HL-60 (cell line): ENCODE results near the gene PPP2R5D.
"Not testable (repeated sequence)": the region's sequence is repeated elsewhere in the genome, so short reads cannot be mapped to it uniquely, and the experiment has no call there.

Experiments used
- DNase-seq, 2 experiments: peaks; one replicate each; pipeline ENCODE4 v3.0.0-alpha.2; 2010 to 2020; ENCODE audit warnings: low read depth in 1 of 2, low spot score in 1 of 2
- H3K27ac ChIP-seq: fragments of 250-450 bp; sonication (Bioruptor Pico); replicated peaks from 2 replicates; pipeline ENCODE4 v1.5.1; 2020; ENCODE audit warnings: mild to moderate bottlenecking, moderate library complexity
- H3K27me3 ChIP-seq: fragments of 250-450 bp; sonication (Bioruptor Pico); 2 replicates; pipeline ENCODE4 v1.5.1; 2021; ENCODE audit warnings: mild to moderate bottlenecking, moderate library complexity; ENCODE audit not compliant: insufficient read depth, poor library complexity, severe bottlenecking
- H3K4me3 ChIP-seq: replicated peaks from 2 replicates; pipeline ENCODE4 v1.5.1; 2011; ENCODE audit warnings: mild to moderate bottlenecking, control low read depth, low read length; ENCODE audit not compliant: insufficient read depth
- GABPA ChIP-seq: IDR thresholded peaks from 2 replicates; pipeline ENCODE4 v1.6.1; 2012; ENCODE audit warnings: low read depth
- POLR2AphosphoS5 ChIP-seq: IDR thresholded peaks from 2 replicates; pipeline ENCODE4 v1.6.1; 2012; ENCODE audit warnings: low read depth
- SPI1 ChIP-seq: IDR thresholded peaks from 2 replicates; pipeline ENCODE4 v1.6.1; 2012; ENCODE audit warnings: low read depth, mild to moderate bottlenecking, borderline replicate concordance
- TF ChIP-seq, protein P1 (sequence below): IDR thresholded peaks from 2 replicates; pipeline ENCODE4 v1.6.1; 2012; ENCODE audit warnings: low read depth; ENCODE audit not compliant: insufficient replicate concordance
- TF ChIP-seq, protein P2 (sequence below): IDR thresholded peaks from one replicate; pipeline ENCODE4 v1.5.1; 2011; ENCODE audit warnings: low read length, control low read depth, inconsistent platforms; ENCODE audit not compliant: insufficient read depth

The PPP2R5D gene

DNA sequence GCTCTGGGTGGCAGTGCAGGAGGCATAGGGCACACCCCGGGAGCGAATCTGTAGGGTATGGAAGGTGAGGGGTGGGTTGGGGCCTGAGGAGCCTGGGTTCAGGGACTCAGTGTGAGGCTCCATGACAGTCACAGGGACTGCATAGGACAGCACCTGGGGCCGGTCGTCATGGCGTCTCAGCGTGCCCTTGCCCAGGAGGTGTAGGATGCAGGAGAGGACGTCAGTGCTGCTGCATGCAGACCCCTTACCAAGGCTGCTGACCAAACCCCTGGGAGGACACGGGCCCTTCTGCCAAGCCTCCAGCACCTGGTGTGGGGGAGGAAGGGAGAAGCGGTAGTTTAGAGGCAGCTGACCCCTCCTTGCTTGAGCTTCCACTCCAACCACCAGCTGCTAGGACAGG is 53.3 kb downstream of the PPP2R5D start:
- Histone ChIP-seq H3K27ac (no peak overlapping the region), H3K4me3 (no peak overlapping the region), H3K27me3 (no peaks in the 10 kb centered on the region)
- TF ChIP-seq POLR2AphosphoS5, result no peak
- TF ChIP-seq, protein P1, sequence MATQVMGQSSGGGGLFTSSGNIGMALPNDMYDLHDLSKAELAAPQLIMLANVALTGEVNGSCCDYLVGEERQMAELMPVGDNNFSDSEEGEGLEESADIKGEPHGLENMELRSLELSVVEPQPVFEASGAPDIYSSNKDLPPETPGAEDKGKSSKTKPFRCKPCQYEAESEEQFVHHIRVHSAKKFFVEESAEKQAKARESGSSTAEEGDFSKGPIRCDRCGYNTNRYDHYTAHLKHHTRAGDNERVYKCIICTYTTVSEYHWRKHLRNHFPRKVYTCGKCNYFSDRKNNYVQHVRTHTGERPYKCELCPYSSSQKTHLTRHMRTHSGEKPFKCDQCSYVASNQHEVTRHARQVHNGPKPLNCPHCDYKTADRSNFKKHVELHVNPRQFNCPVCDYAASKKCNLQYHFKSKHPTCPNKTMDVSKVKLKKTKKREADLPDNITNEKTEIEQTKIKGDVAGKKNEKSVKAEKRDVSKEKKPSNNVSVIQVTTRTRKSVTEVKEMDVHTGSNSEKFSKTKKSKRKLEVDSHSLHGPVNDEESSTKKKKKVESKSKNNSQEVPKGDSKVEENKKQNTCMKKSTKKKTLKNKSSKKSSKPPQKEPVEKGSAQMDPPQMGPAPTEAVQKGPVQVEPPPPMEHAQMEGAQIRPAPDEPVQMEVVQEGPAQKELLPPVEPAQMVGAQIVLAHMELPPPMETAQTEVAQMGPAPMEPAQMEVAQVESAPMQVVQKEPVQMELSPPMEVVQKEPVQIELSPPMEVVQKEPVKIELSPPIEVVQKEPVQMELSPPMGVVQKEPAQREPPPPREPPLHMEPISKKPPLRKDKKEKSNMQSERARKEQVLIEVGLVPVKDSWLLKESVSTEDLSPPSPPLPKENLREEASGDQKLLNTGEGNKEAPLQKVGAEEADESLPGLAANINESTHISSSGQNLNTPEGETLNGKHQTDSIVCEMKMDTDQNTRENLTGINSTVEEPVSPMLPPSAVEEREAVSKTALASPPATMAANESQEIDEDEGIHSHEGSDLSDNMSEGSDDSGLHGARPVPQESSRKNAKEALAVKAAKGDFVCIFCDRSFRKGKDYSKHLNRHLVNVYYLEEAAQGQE, result no peak
- no peak for TF ChIP-seq SPI1
- TF ChIP-seq, protein P2, sequence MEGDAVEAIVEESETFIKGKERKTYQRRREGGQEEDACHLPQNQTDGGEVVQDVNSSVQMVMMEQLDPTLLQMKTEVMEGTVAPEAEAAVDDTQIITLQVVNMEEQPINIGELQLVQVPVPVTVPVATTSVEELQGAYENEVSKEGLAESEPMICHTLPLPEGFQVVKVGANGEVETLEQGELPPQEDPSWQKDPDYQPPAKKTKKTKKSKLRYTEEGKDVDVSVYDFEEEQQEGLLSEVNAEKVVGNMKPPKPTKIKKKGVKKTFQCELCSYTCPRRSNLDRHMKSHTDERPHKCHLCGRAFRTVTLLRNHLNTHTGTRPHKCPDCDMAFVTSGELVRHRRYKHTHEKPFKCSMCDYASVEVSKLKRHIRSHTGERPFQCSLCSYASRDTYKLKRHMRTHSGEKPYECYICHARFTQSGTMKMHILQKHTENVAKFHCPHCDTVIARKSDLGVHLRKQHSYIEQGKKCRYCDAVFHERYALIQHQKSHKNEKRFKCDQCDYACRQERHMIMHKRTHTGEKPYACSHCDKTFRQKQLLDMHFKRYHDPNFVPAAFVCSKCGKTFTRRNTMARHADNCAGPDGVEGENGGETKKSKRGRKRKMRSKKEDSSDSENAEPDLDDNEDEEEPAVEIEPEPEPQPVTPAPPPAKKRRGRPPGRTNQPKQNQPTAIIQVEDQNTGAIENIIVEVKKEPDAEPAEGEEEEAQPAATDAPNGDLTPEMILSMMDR, result no peak
- TF ChIP-seq GABPA, result no peak
- DNase-seq, result no peak

- TF ChIP-seq, protein P2, result no peak
- TF ChIP-seq POLR2AphosphoS5 (no peak), SPI1 (no peak), GABPA (no peak)
- TF ChIP-seq, protein P1, result no peak
- Histone ChIP-seq H3K27ac (no peak overlapping the region), H3K4me3 (no peak overlapping the region), H3K27me3 (no peaks in the 10 kb centered on the region)
- no peak for DNase-seq
Measured at GRCh38 chr6:43038727-43039126, 54.4 kb downstream of the PPP2R5D start.

DNA sequence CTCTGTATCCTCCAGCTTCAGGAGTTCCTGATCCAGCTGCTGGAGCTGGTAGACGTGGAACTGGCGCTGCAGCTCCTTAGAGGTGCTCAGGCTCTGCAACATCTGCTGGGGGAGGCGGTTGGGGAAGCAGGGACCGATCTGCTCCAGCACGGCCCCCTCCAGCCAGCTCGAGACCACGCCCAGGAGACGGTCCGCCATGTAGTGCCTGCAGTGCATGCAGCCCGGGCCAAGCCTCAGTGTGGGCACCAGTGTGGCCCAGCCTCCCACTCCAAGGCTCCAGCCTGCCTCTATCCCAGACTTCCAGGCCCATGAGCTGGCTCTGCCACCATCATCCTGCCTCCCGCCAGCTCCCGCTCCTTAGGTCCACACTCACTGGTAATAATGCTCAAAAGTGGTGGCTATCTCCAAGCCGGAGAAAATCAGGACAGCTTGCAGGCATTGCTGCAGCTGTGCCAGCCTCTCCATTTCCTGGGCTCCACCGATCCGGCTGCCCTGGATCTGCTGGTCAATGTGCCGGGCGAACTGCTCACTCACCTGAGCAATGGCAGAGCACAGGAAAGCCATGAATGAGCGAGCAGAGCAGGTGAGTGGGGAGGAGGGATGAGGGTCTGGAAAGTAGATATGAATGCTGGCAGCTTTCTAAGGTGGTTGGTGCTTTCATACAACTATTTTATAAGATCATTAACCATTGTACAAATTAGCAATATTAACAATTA is 56.3 kb downstream of the PPP2R5D start:
- H3K27ac ChIP-seq, result no peak overlapping the region
- H3K27me3 ChIP-seq, result no peaks in the 10 kb centered on the region
- DNase-seq, result no peak
- TF ChIP-seq, protein P1, result no peak
- TF ChIP-seq GABPA (no peak), POLR2AphosphoS5 (no peak), SPI1 (no peak)
- TF ChIP-seq, protein P2, result no peak
- no peak overlapping the region for H3K4me3 ChIP-seq

DNA sequence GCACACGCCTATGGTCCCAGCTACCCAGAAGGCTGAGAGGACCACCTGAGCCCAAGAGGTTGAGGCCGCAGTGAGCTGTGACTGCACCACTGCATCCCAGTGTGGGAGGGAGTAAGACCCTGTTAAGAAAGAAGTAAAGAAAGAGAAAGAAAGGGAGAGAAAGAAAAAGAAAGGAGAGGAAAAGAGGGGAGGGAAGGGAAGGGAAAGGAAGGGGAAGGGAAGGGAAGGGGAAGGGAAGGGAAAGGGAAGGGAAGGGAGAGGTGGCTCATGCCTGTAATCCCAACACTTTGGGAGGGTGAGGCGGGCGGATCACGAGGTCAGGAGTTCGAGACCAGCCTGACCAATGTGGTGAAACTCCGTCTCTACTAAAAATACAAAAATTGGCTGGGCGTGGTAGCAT is 57.1 kb downstream of the PPP2R5D start:
- not testable (repeated sequence) for H3K4me3 ChIP-seq, DNase-seq, H3K27ac ChIP-seq, H3K27me3 ChIP-seq
